ENCODE data around the gene SIRT7. TPM values are rescaled to one million over a fixed set of nuclear protein-coding genes. Genes with fewer than 3 reads are reported as not detected.

SIRT7 gene
- total RNA-seq, 4 donors from 2014 or later = 0.77 to 87.1 (median 14.6) TPM

- DNase-seq = no peak
- H3K4me1 ChIP-seq = no peaks in the 10 kb centered on the region
- H3K4me3 ChIP-seq = no peak overlapping the region
- no peak overlapping the region for H3K27ac ChIP-seq
- H3K36me3 ChIP-seq = no peaks in the 10 kb centered on the region
- no peaks in the 10 kb centered on the region for H3K27me3 ChIP-seq
- intact Hi-C loops (cut with DNase I; ENCODE audit: low total_unique reads) = no loop called here
- no peaks in the 10 kb centered on the region for H3K9me3 ChIP-seq
- TF ChIP-seq POLR2A (IDR thresholded peaks at IDR 0.05) (no peak), CTCF (IDR thresholded peaks at IDR 0.05) (no peak)
These were observed 34.1 kb upstream of the SIRT7 start for GRCh38 chr17:81951785-81952684.

GRCh38 chr17:81950501-81950900, 32.5 kb upstream of the SIRT7 start:
- DNase-seq = no peak
- Histone ChIP-seq H3K36me3 (no peaks in the 10 kb centered on the region), H3K9me3 (no peaks in the 10 kb centered on the region), H3K27me3 (no peaks in the 10 kb centered on the region), H3K4me3 (no peak overlapping the region), H3K4me1 (no peaks in the 10 kb centered on the region), H3K27ac (no peak overlapping the region)
- intact Hi-C loops (cut with DNase I; ENCODE audit: low total_unique reads) = no loop called here
- no peak for TF ChIP-seq CTCF (IDR thresholded peaks at IDR 0.05)
- TF ChIP-seq POLR2A (IDR thresholded peaks at IDR 0.05) = no peak

- no peak for DNase-seq
- H3K27ac ChIP-seq = no peak overlapping the region
- no peaks in the 10 kb centered on the region for H3K27me3 ChIP-seq
- H3K4me3 ChIP-seq = no peak overlapping the region
- no peak for TF ChIP-seq POLR2A (IDR thresholded peaks at IDR 0.05)
- no peak for TF ChIP-seq CTCF (IDR thresholded peaks at IDR 0.05)
- intact Hi-C loops (cut with DNase I; ENCODE audit: low total_unique reads) = no loop called here
- no peaks in the 10 kb centered on the region for H3K4me1 ChIP-seq
- H3K9me3 ChIP-seq = no peaks in the 10 kb centered on the region
- no peaks in the 10 kb centered on the region for H3K36me3 ChIP-seq
These were observed 30.8 kb upstream of the SIRT7 start for GRCh38 chr17:81948635-81949378.

GRCh38 chr17:81947189-81947588, 29.2 kb upstream of the SIRT7 start, which contains the start of gene MYADML2:
TSS of gene MYADML2 (minus strand) at chr17:81947233. CDS start at chr17:81941741, 5,492 bp downstream.
- Histone ChIP-seq H3K27me3 (no peaks in the 10 kb centered on the region), H3K4me1 (no peaks in the 10 kb centered on the region), H3K27ac (no peak within 1 kb of the TSS), H3K9me3 (no peaks in the 10 kb centered on the region), H3K36me3 (no peaks in the 10 kb centered on the region), H3K4me3 (no peak within 1 kb of the TSS)
- DNase-seq = no peak
- TF ChIP-seq POLR2A (IDR thresholded peaks at IDR 0.05) = no peak
- TF ChIP-seq CTCF (IDR thresholded peaks at IDR 0.05) = no peak
- intact Hi-C loops (cut with DNase I; ENCODE audit: low total_unique reads) = no loop called here

GRCh38 chr17:81944858-81945257, 26.9 kb upstream of the SIRT7 start:
- Histone ChIP-seq H3K36me3 (no peaks in the 10 kb centered on the region), H3K9me3 (no peaks in the 10 kb centered on the region), H3K27ac (no peak overlapping the region), H3K4me3 (no peak overlapping the region), H3K27me3 (no peaks in the 10 kb centered on the region), H3K4me1 (peaks cover 0 to 6% of the 10 kb centered on the region in 2 donors)
- DNase-seq = no peak
- intact Hi-C loops (cut with DNase I; ENCODE audit: low total_unique reads) = no loop called here
- no peak for TF ChIP-seq POLR2A (IDR thresholded peaks at IDR 0.05)
- no peak for TF ChIP-seq CTCF (IDR thresholded peaks at IDR 0.05)
